Activated CD4-positive, alpha-beta memory T cell treated with anti-CD3 and anti-CD28 coated beads, Interleukin-2, amount 10 ng/mL, durations not matched to agents 7 days and 5 days (primary cell): ENCODE measurements around the gene AGAP1. TPM values are rescaled to one million over a fixed set of nuclear protein-coding genes. Genes with fewer than 3 reads are reported as not detected.
"Not testable (repeated sequence)": the region's sequence is repeated elsewhere in the genome, so short reads cannot be mapped to it uniquely, and the experiment has no call there.

ENCODE experiments used
- CTCF ChIA-PET: fragments of 350-600 bp; sonication (Branson Sonifier 250); formaldehyde crosslinking; loops from one replicate; lab custom pipeline; 2021; ENCODE audit warnings: antibody characterized with exemption, inconsistent platforms; lab: Charles Lee
- POLR2A ChIA-PET: fragments of 350-600 bp; sonication (Branson Sonifier 250); formaldehyde crosslinking; loops from one replicate; lab custom pipeline; 2021; ENCODE audit warnings: antibody characterized with exemption; lab: Charles Lee
- DNase-seq: peaks from one replicate; pipeline ENCODE4 v3.0.0-alpha.2; 2020
- H3K27ac Mint-ChIP-seq: one replicate; pipeline ENCODE4 v1.8.0; 2021; ENCODE audit warnings: mild to moderate bottlenecking, mixed read lengths
- H3K27me3 Mint-ChIP-seq: one replicate; pipeline ENCODE4 v1.8.0; 2021; ENCODE audit warnings: mixed read lengths
- H3K36me3 Mint-ChIP-seq: one replicate; pipeline ENCODE4 v1.8.0; 2021; ENCODE audit warnings: low read depth, mixed read lengths
- H3K4me1 Mint-ChIP-seq: one replicate; pipeline ENCODE4 v1.8.0; 2021; ENCODE audit warnings: mixed read lengths
- H3K4me3 Mint-ChIP-seq: one replicate; pipeline ENCODE4 v1.8.0; 2021; ENCODE audit warnings: mild to moderate bottlenecking, mixed read lengths
- H3K9me3 Mint-ChIP-seq: one replicate; pipeline ENCODE4 v1.8.0; 2021; ENCODE audit warnings: mixed read lengths
- total RNA-seq, 2 experiments: library from RNA; stranded (reverse); gene quantifications; one replicate each; pipeline ENCODE4 v1.2.3, GENCODE V29; 2021

Gene AGAP1
- total RNA-seq, 2 experiments from 2014 or later = 1.1 to 1.2 TPM

DNA sequence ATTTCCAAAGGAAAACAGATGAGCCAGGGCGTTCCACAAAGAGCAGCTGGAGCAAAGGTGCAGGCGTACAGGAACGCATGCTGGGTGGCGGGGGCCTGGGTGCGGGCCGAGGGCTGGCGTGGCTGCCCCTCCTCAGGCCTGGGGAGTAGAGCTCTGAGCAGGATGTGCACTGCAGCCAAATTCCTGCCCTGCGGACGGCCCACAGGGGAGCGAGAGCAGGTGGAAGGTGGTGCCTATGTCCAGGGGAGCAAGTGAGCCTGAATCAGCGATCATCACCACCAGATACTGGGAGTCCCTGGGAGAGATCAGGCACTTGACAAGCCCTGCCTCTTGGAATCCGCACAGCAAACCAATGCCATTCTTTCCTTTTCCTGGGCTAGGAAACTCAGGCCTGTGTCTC is 568.1 kb downstream of the AGAP1 start:
- ChIA-PET POLR2A (no interaction called here), CTCF (no interaction called here)
- Mint-ChIP-seq H3K36me3 (no peaks in the 10 kb centered on the region), H3K27me3 (peaks cover 2% of the 10 kb centered on the region), H3K27ac (no peak overlapping the region), H3K9me3 (peaks cover 3% of the 10 kb centered on the region), H3K4me3 (no peak overlapping the region), H3K4me1 (no peaks in the 10 kb centered on the region)
- no peak for DNase-seq

DNA sequence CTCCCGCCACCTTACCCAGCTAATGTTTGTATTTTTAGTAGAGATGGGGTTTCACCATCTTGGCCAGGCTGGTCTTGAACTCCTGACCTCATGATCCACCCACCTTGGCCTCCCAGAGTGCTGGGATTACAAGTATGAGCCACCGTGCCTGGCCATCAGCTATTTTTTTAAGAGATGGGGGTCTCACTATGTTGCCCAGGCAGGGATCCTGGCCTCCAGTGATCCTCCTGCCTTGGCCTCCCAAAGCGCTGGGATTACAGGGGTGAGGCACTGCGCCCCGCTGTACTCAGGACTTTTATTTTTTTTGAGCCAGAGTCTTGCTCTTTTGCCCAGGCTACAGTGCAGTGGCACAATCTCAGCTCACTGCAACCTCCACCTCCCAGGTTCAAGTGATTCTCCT is 569.0 kb downstream of the AGAP1 start:
- DNase-seq, H3K27ac Mint-ChIP-seq, H3K27me3 Mint-ChIP-seq, H3K9me3 Mint-ChIP-seq, H3K4me3 Mint-ChIP-seq, POLR2A ChIA-PET, CTCF ChIA-PET, H3K36me3 Mint-ChIP-seq, H3K4me1 Mint-ChIP-seq: not testable (repeated sequence)

DNA sequence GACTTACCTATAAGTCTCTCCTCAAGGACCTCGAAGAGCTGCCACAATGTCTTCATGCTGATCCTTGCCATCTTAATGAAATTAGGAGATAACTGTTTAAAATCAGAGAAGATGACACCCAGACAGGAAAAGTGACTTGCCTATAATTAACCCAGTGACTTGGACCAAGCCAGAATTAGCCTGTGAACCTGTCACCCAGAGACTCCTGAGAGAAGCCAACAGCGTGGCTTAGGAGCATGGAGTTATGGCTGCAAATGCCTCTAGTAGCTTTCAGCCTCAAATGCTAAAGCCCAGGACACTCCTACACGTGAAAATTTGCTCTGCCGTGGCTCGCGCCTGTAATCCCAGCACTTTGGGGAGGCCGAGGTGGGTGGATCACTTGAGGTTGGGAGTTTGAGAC is 570.2 kb downstream of the AGAP1 start:
- Mint-ChIP-seq H3K27ac (no peak overlapping the region), H3K36me3 (no peaks in the 10 kb centered on the region), H3K27me3 (no peaks in the 10 kb centered on the region), H3K4me3 (no peak overlapping the region), H3K9me3 (no peaks in the 10 kb centered on the region), H3K4me1 (no peaks in the 10 kb centered on the region)
- CTCF ChIA-PET = no interaction called here
- POLR2A ChIA-PET = no interaction called here
- DNase-seq = no peak

DNA sequence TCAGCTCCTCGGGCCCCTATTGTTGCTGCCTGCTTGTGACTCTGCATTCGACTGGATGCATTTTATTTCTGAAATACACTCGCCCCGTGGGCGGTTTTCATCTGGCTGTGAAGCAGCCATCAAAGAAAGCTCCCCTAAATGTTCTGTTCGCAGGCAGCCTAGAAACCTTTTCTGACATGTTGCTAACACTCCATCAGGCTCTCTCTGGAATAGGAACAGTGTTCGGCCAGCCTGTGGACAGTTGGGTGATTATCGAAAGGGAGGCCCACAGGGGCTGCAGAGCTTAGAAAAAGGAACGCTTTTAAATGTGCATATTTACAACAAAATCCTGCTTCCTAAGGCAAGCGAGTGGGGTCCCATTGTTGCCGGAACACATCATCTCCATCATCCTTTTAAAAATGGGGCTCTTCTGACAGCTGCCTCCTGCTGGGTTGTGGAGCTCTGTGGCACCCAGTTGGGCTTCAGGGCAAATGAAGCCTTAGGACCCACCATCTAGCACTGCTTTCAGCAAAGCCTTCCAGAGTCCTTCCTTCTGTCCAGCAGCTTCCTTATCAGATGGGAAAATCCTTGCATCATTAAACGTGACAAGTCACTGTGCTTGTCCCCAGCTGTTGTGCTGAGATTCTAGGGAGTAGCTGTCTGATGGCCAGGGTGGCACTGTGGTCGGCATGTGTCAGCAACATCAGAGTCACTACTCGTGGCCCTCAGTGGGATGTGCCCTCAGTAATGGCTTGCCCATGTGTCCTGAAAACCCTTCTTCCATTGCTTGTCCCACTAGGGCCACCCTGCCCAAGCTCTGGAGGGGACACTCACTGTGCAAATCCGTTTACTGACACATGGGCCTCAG is 571.7 kb downstream of the AGAP1 start:
- POLR2A ChIA-PET = no interaction called here

DNA sequence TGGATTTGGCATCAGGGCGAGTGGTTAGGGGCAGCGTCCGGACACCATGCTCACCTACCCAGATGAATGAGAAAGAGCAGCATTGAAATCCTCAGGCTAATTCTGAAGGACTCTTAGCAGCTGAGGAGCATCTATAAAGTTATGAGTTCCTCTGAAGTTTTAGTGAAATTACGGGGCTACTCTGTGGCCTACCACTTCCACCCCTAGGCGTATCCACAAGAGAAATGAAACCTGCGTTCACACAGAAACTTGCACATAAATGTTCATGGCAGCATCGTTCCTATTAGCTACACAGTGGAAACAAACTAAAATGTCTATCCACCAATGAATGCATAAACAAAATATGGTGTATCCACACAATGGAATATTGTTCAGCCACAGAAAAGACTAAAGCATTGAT is 576.4 kb downstream of the AGAP1 start:
- ChIA-PET POLR2A (no interaction called here), CTCF (interaction anchor here (0.6 kb wide), 1 partner anchor 945 kb away, joined by 3 read pairs; no protein-coding TSS in a partner anchor)
- Mint-ChIP-seq H3K36me3 (no peaks in the 10 kb centered on the region), H3K4me3 (no peak overlapping the region), H3K27me3 (no peaks in the 10 kb centered on the region), H3K27ac (no peak overlapping the region), H3K9me3 (no peaks in the 10 kb centered on the region), H3K4me1 (no peaks in the 10 kb centered on the region)
- no peak for DNase-seq

More for the DNA sequence above, 571.7 kb downstream of the AGAP1 start:
- Mint-ChIP-seq H3K36me3 (no peaks in the 10 kb centered on the region), H3K4me3 (no peak overlapping the region), H3K9me3 (no peaks in the 10 kb centered on the region), H3K4me1 (no peaks in the 10 kb centered on the region), H3K27ac (no peak overlapping the region), H3K27me3 (no peaks in the 10 kb centered on the region)
- no peak for DNase-seq
- CTCF ChIA-PET = no interaction called here

DNA sequence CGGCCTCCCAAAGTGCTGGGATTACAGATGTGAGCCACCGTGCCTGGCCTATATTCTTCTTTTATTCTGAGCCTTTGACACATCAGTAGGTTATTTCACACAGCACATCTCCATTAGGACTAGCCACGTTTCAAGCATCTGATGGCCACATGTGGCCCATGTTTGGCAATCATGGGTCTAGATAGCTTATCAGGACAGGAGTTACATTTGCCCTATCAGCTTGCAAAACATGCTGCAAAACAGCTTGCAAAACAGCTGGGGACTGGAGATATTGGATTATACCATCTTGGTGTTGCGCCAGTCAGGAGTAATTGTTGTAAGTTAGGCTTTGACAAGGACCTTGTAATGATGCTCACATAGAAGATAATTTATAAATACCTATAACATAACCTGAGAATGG is 579.4 kb downstream of the AGAP1 start:
- Mint-ChIP-seq H3K27ac (no peak overlapping the region), H3K27me3 (no peaks in the 10 kb centered on the region), H3K9me3 (no peaks in the 10 kb centered on the region), H3K36me3 (no peaks in the 10 kb centered on the region), H3K4me1 (no peaks in the 10 kb centered on the region), H3K4me3 (no peak overlapping the region)
- CTCF ChIA-PET = no interaction called here
- POLR2A ChIA-PET = no interaction called here
- DNase-seq = no peak

DNA sequence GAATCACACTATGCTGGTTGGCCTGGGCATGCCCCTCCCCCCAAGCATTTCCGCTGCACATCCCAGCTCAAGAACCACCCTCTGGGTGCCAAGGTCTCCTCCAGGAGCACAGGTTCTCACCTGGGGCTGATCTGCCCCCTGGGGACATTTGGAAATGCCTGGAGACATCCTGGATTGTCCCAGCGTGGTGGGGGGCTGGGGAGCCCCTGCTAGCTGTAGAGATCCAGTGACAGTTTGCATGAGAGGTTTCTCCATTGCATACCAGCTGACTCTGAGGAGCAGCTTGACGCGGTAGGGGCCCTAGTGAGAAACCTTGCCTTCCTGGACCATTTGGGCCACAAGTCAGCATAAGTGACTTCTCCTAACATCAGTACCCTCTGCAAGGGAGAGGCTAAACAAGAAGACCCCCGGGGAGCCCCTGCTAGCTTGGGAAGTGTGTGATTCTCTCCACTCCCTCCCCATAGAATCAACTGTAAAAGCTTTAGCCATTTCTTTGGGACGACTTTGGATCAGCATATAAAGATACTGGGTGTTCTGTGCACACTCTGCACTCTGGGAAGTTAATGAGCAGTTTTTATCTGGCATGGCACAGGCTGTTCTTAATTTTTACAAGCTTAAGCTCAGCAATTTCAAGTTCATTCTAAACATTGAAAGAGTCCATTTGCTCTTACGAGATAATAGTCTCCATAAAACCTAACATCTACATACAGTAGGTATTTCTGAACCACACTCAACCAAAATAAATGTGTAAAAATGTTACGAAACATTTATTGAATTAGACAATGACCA is 580.2 kb downstream of the AGAP1 start:
- POLR2A ChIA-PET = no interaction called here
- no peaks in the 10 kb centered on the region for H3K27me3 Mint-ChIP-seq
- DNase-seq = no peak
- H3K9me3 Mint-ChIP-seq = no peaks in the 10 kb centered on the region
- no peaks in the 10 kb centered on the region for H3K36me3 Mint-ChIP-seq
- no peak overlapping the region for H3K4me3 Mint-ChIP-seq
- H3K4me1 Mint-ChIP-seq = no peaks in the 10 kb centered on the region
- H3K27ac Mint-ChIP-seq = no peak overlapping the region
- CTCF ChIA-PET = no interaction called here

DNA sequence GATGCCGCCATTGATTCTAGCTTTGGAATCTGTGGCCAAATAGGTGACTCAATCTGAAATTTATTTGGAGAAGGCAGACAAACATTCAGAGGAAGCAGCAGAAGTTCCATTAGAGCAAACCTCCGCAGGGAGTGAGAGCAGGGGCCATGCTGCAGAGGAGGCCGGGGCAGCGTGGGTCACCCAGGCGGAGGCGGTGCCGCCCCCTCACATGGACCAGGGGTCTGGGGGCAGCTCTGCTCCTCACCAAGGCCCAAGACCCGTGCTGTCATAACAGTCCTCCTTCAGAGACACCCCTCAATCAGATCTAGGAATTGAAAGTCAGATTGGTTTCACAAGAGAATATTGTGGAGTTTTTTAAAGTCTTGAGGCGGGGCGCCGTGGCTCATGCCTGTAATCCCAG is 582.0 kb downstream of the AGAP1 start:
- no peak overlapping the region for H3K27ac Mint-ChIP-seq
- CTCF ChIA-PET = no interaction called here
- no peaks in the 10 kb centered on the region for H3K9me3 Mint-ChIP-seq
- no peak overlapping the region for H3K4me3 Mint-ChIP-seq
- DNase-seq = no peak
- H3K27me3 Mint-ChIP-seq = no peaks in the 10 kb centered on the region
- POLR2A ChIA-PET = no interaction called here
- no peaks in the 10 kb centered on the region for H3K36me3 Mint-ChIP-seq
- no peaks in the 10 kb centered on the region for H3K4me1 Mint-ChIP-seq

DNA sequence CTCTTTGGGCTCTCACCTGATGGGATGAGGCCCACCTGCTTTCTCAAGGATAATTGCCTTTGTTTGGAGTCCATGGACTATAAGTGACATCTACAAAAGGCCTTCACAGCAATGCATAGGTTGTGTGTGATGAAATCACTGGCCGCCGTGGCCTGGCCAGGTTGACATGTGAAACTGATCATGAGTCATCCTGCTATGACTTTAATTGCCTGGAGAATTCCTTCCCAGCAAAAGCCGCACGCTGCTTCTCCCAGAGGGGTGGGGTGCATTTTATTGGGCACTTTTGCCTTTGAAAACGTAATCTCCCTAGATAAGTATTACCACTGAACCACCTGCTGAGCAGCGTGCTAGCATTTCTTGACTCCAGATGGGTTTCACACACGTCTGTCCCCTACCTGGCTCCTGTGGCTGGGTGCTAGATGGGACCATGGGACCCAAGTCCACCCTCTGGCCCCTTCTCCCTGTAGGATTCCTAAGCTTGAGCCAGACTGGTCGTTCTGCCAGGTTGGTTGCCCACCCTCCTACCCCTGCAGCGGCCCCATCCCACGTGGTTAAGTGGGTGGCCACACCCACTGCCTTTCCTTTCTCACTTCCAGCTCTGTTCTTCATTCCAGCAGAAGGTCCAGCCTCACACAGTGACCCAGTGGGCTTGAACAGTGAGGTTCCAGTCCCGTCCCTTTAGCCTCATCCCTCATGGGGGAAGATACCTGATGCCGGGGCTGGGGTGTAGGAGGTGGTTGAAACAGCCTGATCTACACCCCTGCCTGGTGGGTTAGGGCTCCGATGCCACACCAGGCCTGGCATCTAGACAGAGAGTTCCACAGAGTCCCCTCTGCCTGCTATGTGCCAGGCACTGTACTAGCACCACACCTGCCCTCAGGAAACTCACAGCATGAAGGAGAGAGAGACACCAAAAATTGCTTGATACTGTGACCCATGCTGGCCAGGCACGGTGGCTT is 584.7 kb downstream of the AGAP1 start:
- Mint-ChIP-seq H3K36me3 (no peaks in the 10 kb centered on the region), H3K4me3 (no peak overlapping the region), H3K4me1 (no peaks in the 10 kb centered on the region), H3K27me3 (no peaks in the 10 kb centered on the region), H3K9me3 (no peaks in the 10 kb centered on the region), H3K27ac (no peak overlapping the region)
- POLR2A ChIA-PET = no interaction called here
- no peak for DNase-seq
- CTCF ChIA-PET = no interaction called here

DNA sequence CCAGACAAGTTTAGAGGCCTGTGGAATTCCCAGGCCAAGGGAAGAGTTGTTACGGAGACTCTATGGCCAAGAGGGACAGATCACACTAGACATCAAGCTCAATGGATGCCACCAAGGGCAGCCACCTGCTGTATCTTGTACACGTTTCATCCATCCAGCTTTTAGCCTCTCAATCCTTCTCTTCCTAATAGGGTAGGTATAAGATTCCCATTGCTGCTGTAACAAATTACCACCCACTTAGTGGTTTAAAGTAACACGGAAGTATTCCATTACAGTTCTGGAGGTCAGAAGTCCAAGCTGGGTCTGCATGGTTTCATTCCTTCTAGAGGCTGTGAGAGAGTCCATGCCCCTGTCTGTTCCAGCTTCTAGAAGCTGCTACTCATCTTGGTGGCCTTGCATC is 586.6 kb downstream of the AGAP1 start:
- DNase-seq = no peak
- ChIA-PET POLR2A (no interaction called here), CTCF (no interaction called here)
- H3K9me3 Mint-ChIP-seq = no peaks in the 10 kb centered on the region
- H3K4me3 Mint-ChIP-seq = no peak overlapping the region
- no peaks in the 10 kb centered on the region for H3K4me1 Mint-ChIP-seq
- no peak overlapping the region for H3K27ac Mint-ChIP-seq
- no peaks in the 10 kb centered on the region for H3K36me3 Mint-ChIP-seq
- H3K27me3 Mint-ChIP-seq = peaks cover 1% of the 10 kb centered on the region

DNA sequence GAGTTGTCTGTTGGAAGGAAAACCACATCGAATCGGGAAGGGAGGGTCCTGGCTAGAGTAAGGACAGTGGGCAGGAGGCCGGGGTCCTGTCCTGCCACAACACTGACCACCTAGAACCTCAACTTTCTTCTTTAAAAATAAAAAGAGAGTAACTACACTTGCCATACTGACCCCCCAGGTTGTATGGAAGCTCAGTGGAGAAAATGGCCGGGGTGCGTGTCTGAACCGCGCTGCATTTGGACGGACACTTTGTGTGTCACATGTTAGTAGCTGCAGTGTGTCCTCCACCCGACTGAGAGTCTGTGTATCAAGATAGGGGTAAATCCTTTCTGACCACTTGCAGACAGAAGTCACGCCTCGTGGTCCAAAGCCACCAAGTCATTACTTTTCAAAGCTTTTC is 587.3 kb downstream of the AGAP1 start:
- H3K36me3 Mint-ChIP-seq = no peaks in the 10 kb centered on the region
- no peaks in the 10 kb centered on the region for H3K4me1 Mint-ChIP-seq
- no peak overlapping the region for H3K4me3 Mint-ChIP-seq
- no peak overlapping the region for H3K27ac Mint-ChIP-seq
- H3K9me3 Mint-ChIP-seq = no peaks in the 10 kb centered on the region
- ChIA-PET CTCF (interaction anchor here (1.0 kb wide), 1 partner anchor 302 kb away, joined by 3 read pairs; no protein-coding TSS in a partner anchor), POLR2A (no interaction called here)
- no peak for DNase-seq
- peaks cover 1% of the 10 kb centered on the region for H3K27me3 Mint-ChIP-seq

DNA sequence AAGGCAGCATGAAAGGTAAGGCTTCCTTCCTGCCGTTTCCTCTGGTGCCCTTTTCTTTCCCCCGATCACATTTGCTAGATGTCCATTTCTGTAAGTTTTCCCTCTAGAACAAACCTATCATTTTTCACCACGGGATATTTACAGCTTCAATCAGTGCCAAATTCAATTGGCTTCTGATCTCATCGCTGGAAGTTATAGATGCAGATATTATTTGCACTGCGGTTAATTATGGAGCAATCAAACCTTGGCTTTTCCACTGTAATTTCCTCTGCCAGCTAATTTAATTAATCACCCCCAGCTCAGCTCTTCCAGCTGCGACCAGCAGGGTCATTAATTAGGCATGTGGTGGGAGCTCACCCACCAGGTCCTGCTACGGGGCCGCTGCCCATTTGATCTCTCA is 588.2 kb downstream of the AGAP1 start:
- Mint-ChIP-seq H3K4me3 (no peak overlapping the region), H3K9me3 (no peaks in the 10 kb centered on the region), H3K27ac (no peak overlapping the region), H3K4me1 (no peaks in the 10 kb centered on the region), H3K36me3 (no peaks in the 10 kb centered on the region), H3K27me3 (peaks cover 1% of the 10 kb centered on the region)
- no peak for DNase-seq
- ChIA-PET POLR2A (no interaction called here), CTCF (interaction anchor here (1.0 kb wide), 1 partner anchor 303 kb away, joined by 3 read pairs; no protein-coding TSS in a partner anchor)

DNA sequence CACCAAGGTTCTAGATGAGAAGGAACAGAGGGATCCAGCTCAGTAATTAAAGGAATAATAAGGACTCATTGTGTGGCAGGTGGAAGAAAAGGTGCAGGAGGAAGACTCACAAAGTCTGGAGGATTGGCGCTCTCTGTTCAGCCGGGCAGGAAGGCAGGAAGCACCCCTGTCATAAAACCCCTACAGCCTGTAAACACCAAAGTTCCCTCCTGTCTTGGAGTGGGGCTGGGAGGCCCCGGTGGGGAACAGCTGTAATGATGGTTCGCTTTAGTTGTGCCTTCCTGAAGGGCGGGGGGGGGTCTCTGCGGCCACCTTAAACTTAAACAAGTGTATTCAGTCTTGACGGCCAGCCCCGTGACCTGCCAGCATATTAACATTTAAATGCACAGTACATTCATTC is 590.1 kb downstream of the AGAP1 start:
- CTCF ChIA-PET = no interaction called here
- H3K4me3 Mint-ChIP-seq = no peak overlapping the region
- H3K27ac Mint-ChIP-seq = no peak overlapping the region

More for the DNA sequence above, 590.1 kb downstream of the AGAP1 start:
- POLR2A ChIA-PET = no interaction called here
- DNase-seq = no peak
- no peaks in the 10 kb centered on the region for H3K4me1 Mint-ChIP-seq
- no peaks in the 10 kb centered on the region for H3K36me3 Mint-ChIP-seq
- peaks cover 1% of the 10 kb centered on the region for H3K27me3 Mint-ChIP-seq
- H3K9me3 Mint-ChIP-seq = no peaks in the 10 kb centered on the region
